ENCODE data around the gene LPP. TPM values are rescaled to one million over a fixed set of nuclear protein-coding genes. Genes with fewer than 3 reads are reported as not detected.

LPP gene
- total and polyA plus RNA-seq, 10 of the 15 experiments (the other 5 are each of a cell fraction or from before 2014, with no cell fraction given): under 0.01 to 0.62 (median 0.03) TPM

DNA sequence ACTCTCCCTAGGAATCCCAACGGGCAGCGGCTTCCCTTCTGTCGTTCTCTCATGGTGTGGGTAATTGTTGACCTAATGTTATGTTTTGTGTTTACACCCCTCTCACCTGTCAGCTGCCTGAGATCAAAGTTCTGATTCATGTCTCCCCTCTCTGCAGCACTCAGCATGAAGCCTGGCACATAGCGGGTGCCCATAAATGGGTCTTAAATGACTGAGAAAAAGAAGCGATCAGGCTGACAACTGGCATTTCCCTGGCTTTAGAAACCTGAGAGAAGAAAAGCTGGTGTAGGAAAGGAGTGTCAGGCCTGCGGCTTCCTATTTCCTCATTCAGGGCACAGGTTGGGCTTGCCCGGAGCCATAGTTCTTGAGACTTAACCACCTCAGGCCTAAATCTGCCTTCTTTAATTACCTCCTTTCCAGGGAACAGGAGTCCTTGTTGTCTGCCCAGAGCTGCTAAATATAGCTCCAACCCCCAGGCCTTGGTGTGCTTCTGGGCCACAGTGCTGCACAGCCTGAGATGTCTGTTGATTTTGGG lies 31.8 kb downstream of the LPP start:
- FAIRE-seq (no peak), DNase-seq (ENCODE audit: low read depth, low spot score) (no peak), ATAC-seq (no peak)
- H3K36me3 ChIP-seq (ENCODE audit: control insufficient read depth in 2 of 2, insufficient read depth in 2 of 2, low read length in 1 of 2): no peaks in the 10 kb centered on the region
- no peak overlapping the region for H3K9ac ChIP-seq (ENCODE audit: control insufficient read depth, insufficient read depth, low read length)
- no peaks in the 10 kb centered on the region for H3K4me1 ChIP-seq (ENCODE audit: control insufficient read depth, insufficient read depth, low read length)
- no peak overlapping the region for H3K27ac ChIP-seq (ENCODE audit: control insufficient read depth, insufficient read depth)
- POLR2A ChIA-PET: no interaction called here
- no peak for TF ChIP-seq EZH2 (IDR thresholded peaks at IDR 0.05; ENCODE audit: borderline replicate concordance, control insufficient read depth, low read depth, low read length)
- no peak for TF ChIP-seq USF1 (IDR thresholded peaks at IDR 0.05; ENCODE audit: borderline replicate concordance, extremely low read length, insufficient read depth, low read depth, low read length)
- TF ChIP-seq NRF1 (conservative IDR thresholded peaks at IDR 0.05; ENCODE audit: low read depth, low read length): no peak
- no peak for TF ChIP-seq ZNF217 (IDR thresholded peaks at IDR 0.05)
- TF ChIP-seq CREB1 (IDR thresholded peaks at IDR 0.05; ENCODE audit: low read depth): no peak
- no peak for TF ChIP-seq NR2C2 (IDR thresholded peaks at IDR 0.05; ENCODE audit: borderline replicate concordance, control insufficient read depth, insufficient read length, low read depth)
- TF ChIP-seq RCOR1 (conservative IDR thresholded peaks at IDR 0.05; ENCODE audit: low read depth, low read length): no peak
- no peak for TF ChIP-seq EGR1 (IDR thresholded peaks at IDR 0.05; ENCODE audit: borderline replicate concordance in 1 of 2, low read depth in 2 of 2, low read length in 2 of 2)
- no peak overlapping the region for H3K4me2 ChIP-seq (ENCODE audit: control insufficient read depth, insufficient read depth)
- no peaks in the 10 kb centered on the region for H3K9me3 ChIP-seq (replicated peaks; ENCODE audit: control insufficient read depth, insufficient read depth, low read length)
- no peaks in the 10 kb centered on the region; the same call in none of the 2 replicates for H4K20me1 ChIP-seq (ENCODE audit: control insufficient read depth, insufficient read depth)
- CTCF ChIA-PET: interaction anchor here (0.9 kb wide), 1 partner anchor 445 kb away, joined by 3 read pairs; no protein-coding TSS in a partner anchor
- RAD21 ChIA-PET (ENCODE audit: unreplicated experiment): no interaction called here
- SMC1A ChIA-PET (ENCODE audit: uncharacterized antibody, unreplicated experiment): no interaction called here
- in situ Hi-C loops (cut with MboI): no loop called here
- H3K79me2 ChIP-seq (ENCODE audit: control insufficient read depth, insufficient read depth, low read length): no peaks in the 10 kb centered on the region
- WGBS (ENCODE audit: insufficient coverage, insufficient replicate concordance, low lambda C conversion rate, missing lambda C conversion rate): 81% methylated on average over 7 of the region's 7 CpGs
- no peak overlapping the region for H2AFZ ChIP-seq (ENCODE audit: control insufficient read depth, low read depth, low read length)
- no peaks in the 10 kb centered on the region; a peak in 1 of 4 replicates for H3K27me3 ChIP-seq (replicated peaks in 1 of 2; ENCODE audit: control insufficient read depth in 2 of 2, insufficient read depth in 2 of 2, low read length in 1 of 2)
- no peak overlapping the region for H3K4me3 ChIP-seq
- no TSS peak for BruUV-seq (replicated peaks)
- intact Hi-C loops (cut with micrococcal nuclease; ENCODE audit: unreplicated experiment): no loop called here

Data from GM12878 (cell line).